ENCODE data around the gene C1orf105. TPM values are rescaled to one million over a fixed set of nuclear protein-coding genes. Genes with fewer than 3 reads are reported as not detected.

The C1orf105 gene
- total RNA-seq, 1 donor from 2014 or later: not detected

DNA sequence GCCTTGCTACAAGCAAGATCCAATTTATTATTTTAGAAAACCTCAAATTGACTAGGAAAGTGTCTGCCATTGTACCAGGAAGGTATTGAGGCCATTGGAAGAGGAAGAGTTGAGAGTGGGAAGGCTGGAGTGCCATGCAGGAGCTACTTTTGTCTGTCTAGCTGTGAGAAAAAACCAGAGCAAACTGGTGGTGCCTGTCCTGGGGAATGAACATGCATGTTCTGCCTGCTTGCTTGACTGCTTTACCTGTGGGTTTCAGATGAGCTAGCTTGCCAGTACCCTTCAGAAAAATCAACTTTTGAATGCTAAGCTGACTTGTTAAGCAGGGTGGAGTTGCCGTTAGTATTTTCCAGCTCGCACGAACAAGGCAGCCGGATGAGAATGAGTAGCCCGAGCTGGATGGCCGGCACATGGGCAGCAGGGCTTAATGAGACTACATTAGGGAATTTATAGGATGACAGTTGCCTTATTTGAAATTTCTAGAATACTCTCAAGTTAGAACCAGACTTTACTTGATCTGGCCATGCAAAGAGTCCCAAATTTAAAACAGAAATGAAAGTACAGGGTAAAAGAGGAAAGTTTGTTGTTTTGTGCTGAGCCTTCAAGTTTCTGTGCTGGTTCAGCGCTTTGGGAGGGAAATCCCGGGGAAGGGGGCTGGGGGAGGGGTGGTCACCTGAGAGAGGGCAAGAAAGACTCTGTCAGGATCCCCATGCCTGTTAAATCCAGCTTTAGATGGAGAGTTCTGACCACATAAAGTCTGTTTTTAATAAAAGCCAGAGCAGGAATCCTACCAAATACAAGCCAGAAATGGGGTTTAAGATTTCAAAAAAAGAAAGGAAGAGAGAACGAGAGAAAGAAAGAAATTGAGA lies 29.6 kb upstream of the C1orf105 start:
- DNase-seq (ENCODE audit: low spot score, unreplicated experiment): no peak
- Mint-ChIP-seq H3K9me3 (ENCODE audit: low read depth) (no peaks in the 10 kb centered on the region), H3K4me3 (ENCODE audit: low read depth) (no peak overlapping the region), H3K27me3 (no peaks in the 10 kb centered on the region), H3K4me1 (ENCODE audit: low read depth) (peaks cover 29% of the 10 kb centered on the region), H3K36me3 (ENCODE audit: insufficient read depth) (peaks cover 5% of the 10 kb centered on the region), H3K27ac (peak overlapping the region; percentile 42)
- TF ChIP-seq CTCF (IDR thresholded peaks at IDR 0.05; ENCODE audit: unreplicated experiment): no peak

DNA sequence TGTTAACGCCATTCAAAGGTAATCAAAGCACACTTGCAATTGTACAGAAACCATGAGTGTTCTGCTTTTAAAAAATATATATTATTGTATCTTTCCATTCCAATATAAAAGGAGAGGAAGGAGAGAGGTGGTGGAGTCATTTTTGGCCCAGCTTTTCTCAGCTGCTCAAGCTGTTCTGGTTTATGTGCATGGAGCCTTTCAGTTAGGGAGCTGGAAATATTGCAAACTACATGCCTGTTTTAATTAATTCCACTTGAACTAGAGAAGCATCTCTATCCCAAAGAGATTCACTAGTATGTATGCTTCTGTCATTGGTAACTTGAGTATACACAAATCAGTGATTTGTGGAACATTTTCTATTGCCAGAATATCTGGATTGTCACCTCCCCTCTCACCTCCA lies 28.5 kb upstream of the C1orf105 start:
- no peak for TF ChIP-seq CTCF (IDR thresholded peaks at IDR 0.05; ENCODE audit: unreplicated experiment)
- Mint-ChIP-seq H3K4me1 (ENCODE audit: low read depth) (peaks cover 29% of the 10 kb centered on the region), H3K27ac (no peak overlapping the region), H3K9me3 (ENCODE audit: low read depth) (no peaks in the 10 kb centered on the region), H3K36me3 (ENCODE audit: insufficient read depth) (peaks cover 5% of the 10 kb centered on the region), H3K4me3 (ENCODE audit: low read depth) (no peak overlapping the region), H3K27me3 (no peaks in the 10 kb centered on the region)
- no peak for DNase-seq (ENCODE audit: low spot score, unreplicated experiment)

DNA sequence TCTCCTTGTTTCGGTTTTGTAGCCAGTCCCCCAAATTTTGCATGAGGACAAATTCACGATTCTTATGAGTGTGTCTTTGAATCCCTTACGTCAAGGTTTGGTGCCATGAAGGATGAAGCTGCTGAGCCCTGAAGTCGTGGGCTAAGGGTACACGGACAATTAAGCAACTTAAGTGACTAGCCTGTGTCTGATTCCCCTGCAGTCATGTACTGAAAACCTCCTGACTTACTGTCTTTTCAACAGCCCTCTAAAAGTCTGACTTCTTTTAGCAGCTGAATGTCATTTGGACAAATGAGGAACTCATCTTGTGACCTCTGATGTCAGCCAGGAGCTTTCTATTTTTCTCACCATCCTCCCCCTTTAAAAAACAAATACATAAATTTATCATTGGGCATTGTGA lies 27.1 kb upstream of the C1orf105 start:
- no peak overlapping the region for H3K4me3 Mint-ChIP-seq (ENCODE audit: low read depth)
- no peaks in the 10 kb centered on the region for H3K27me3 Mint-ChIP-seq
- no peaks in the 10 kb centered on the region for H3K9me3 Mint-ChIP-seq (ENCODE audit: low read depth)
- no peak for DNase-seq (ENCODE audit: low spot score, unreplicated experiment)
- no peak overlapping the region for H3K27ac Mint-ChIP-seq
- H3K36me3 Mint-ChIP-seq (ENCODE audit: insufficient read depth): peaks cover 3% of the 10 kb centered on the region
- H3K4me1 Mint-ChIP-seq (ENCODE audit: low read depth): peaks cover 29% of the 10 kb centered on the region
- TF ChIP-seq CTCF (IDR thresholded peaks at IDR 0.05; ENCODE audit: unreplicated experiment): no peak

- DNase-seq (ENCODE audit: low spot score, unreplicated experiment): no peak
- peaks cover 2% of the 10 kb centered on the region for H3K36me3 Mint-ChIP-seq (ENCODE audit: insufficient read depth)
- no peak for TF ChIP-seq CTCF (IDR thresholded peaks at IDR 0.05; ENCODE audit: unreplicated experiment)
- H3K27ac Mint-ChIP-seq: peak overlapping the region; percentile 60
- no peaks in the 10 kb centered on the region for H3K9me3 Mint-ChIP-seq (ENCODE audit: low read depth)
- H3K4me3 Mint-ChIP-seq (ENCODE audit: low read depth): no peak overlapping the region
- peaks cover 36% of the 10 kb centered on the region for H3K4me1 Mint-ChIP-seq (ENCODE audit: low read depth)
- H3K27me3 Mint-ChIP-seq: no peaks in the 10 kb centered on the region
These were observed 26.2 kb upstream of the C1orf105 start for GRCh38 chr1:172394141-172394751.

DNA sequence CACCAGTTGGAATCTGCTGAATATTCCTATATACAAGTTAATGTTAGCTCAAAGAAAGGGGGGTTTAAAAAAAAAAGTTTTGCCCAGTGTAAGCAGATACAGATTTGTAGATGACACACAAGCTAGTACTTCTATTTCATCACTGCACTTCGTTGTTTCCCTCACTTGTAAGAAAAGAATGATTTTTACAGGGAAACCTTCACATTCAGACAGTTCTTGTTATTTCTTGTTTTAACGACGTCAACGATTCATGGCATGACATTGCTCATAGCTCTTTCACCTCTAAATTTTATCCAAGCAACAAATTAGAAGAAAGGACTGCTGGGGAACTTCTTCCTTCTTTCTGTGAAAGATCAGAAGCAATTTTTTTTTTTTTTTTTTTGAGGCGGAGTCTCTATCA lies 25.7 kb upstream of the C1orf105 start:
- no peak overlapping the region for H3K4me3 Mint-ChIP-seq (ENCODE audit: low read depth)
- DNase-seq (ENCODE audit: low spot score, unreplicated experiment): no peak
- TF ChIP-seq CTCF (IDR thresholded peaks at IDR 0.05; ENCODE audit: unreplicated experiment): no peak
- peaks cover 2% of the 10 kb centered on the region for H3K36me3 Mint-ChIP-seq (ENCODE audit: insufficient read depth)
- peak overlapping the region; percentile 60 for H3K27ac Mint-ChIP-seq
- no peaks in the 10 kb centered on the region for H3K27me3 Mint-ChIP-seq
- no peaks in the 10 kb centered on the region for H3K9me3 Mint-ChIP-seq (ENCODE audit: low read depth)
- peaks cover 39% of the 10 kb centered on the region for H3K4me1 Mint-ChIP-seq (ENCODE audit: low read depth)
